ENCODE data around the gene ENDOD1.

- TF ChIP-seq EZH2phosphoT487 (IDR thresholded peaks at IDR 0.05; ENCODE audit: insufficient read depth, low read depth) (no peak), EZH2 (IDR thresholded peaks at IDR 0.05; ENCODE audit: insufficient read depth, poor library complexity, severe bottlenecking) (no peak)
Observed at GRCh38 chr11:95111923-95112540, 22.4 kb downstream of the ENDOD1 start.

Data from GM23248 (cell line).